ENCODE results near the gene LMOD3. TPM values are rescaled to one million over a fixed set of nuclear protein-coding genes. Genes with fewer than 3 reads are reported as not detected.

The LMOD3 gene
- total RNA-seq = not detected in 2 replicates

GRCh38 chr3:69122403-69122802 is at the start of gene LMOD3:
TSS of gene LMOD3 (minus strand) at chr3:69122595. CDS start at chr3:69122386, 209 bp downstream.

GRCh38 chr3:69084326-69085167 is 37.8 kb downstream of the LMOD3 start, which contains the start of gene ARL6IP5:
TSS of gene ARL6IP5 (plus strand) at chr3:69084937. CDS start at chr3:69085048, 111 bp downstream.

GRCh38 chr3:69080233-69080920 is 42.0 kb downstream of the LMOD3 start, which contains the start of gene UBA3:
TSS of gene UBA3 (minus strand) at chr3:69080365. CDS start at chr3:69080353, 12 bp downstream.

Other genes starting within 250 kb of the LMOD3 start
- gene TAFA4, start 190.0 kb downstream of the LMOD3 start, total RNA-seq = not detected in 2 replicates
- 45.4 and 66.4 TPM in 2 replicates for gene EOGT, start 108.9 kb downstream of the LMOD3 start, total RNA-seq
- gene TMF1, start 70.3 kb downstream of the LMOD3 start, total RNA-seq = 47.8 and 64.3 TPM in 2 replicates
- gene UBA3, start 42.2 kb downstream of the LMOD3 start, total RNA-seq = 64.1 and 70.4 TPM in 2 replicates
- gene ARL6IP5, start 37.7 kb downstream of the LMOD3 start, total RNA-seq = 72.5 and 109 TPM in 2 replicates